Stimulated activated CD4-positive, alpha-beta T cell treated with anti-CD3 and anti-CD28 coated beads, TNF-alpha, amount 100 ng/mL, for 1 hour (primary cell): ENCODE data around the gene FGF8.

Source experiments
- DNase-seq, 3 donors: peaks; one replicate each; pipeline ENCODE4 v3.0.0-alpha.2; 2020; ENCODE audit warnings: low read depth in 3 of 3, low spot score in 1 of 3

FGF8 gene

GRCh38 chr10:101782811-101783735 lies 7.2 kb upstream of the FGF8 start, which contains the start of gene NPM3:
Gene NPM3, minus strand, starts transcription at chr10:101783446. Its CDS starts 56 bp downstream, at chr10:101783390.
- DNase-seq: peak; percentile 42 to 79 (median 52)

GRCh38 chr10:101781984-101782810 lies 6.3 kb upstream of the FGF8 start:
- DNase-seq: no peak

GRCh38 chr10:101781655-101781983 lies 5.7 kb upstream of the FGF8 start:
- DNase-seq: no peak

- peak; percentile 28 to 63 (median 31) for DNase-seq
Observed at GRCh38 chr10:101780818-101781654, 5.1 kb upstream of the FGF8 start.

DNA sequence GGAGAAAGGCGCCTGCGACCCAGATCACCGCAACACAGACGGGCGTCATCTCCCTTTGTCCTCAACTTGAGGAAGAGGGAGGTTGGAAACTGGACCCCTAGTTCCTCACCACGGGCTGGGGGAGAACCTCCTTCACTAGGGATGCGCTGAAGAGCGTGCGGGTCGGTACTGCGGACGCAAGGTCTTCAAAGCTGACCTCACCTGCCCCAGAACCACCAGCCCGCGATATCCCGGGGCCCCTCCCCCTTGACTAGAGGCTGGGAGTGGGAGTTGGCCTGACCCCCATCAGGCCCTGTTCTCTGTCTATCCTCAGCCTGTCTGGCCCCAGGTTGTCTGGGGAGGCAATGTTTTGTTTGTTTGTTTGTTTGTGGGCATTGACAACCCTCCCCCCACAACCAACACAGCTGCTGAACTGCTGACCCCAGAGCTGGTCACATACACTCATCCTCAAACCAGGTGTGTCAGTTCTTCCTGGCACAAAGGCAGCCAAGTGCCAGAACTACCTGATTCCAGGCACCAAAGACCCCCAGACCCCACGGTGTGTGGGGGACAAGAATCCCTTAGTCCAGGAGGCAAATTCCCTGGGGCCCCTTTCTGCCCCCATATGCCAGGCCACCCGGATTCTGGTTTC lies 4.4 kb upstream of the FGF8 start:
- no peak for DNase-seq

DNA sequence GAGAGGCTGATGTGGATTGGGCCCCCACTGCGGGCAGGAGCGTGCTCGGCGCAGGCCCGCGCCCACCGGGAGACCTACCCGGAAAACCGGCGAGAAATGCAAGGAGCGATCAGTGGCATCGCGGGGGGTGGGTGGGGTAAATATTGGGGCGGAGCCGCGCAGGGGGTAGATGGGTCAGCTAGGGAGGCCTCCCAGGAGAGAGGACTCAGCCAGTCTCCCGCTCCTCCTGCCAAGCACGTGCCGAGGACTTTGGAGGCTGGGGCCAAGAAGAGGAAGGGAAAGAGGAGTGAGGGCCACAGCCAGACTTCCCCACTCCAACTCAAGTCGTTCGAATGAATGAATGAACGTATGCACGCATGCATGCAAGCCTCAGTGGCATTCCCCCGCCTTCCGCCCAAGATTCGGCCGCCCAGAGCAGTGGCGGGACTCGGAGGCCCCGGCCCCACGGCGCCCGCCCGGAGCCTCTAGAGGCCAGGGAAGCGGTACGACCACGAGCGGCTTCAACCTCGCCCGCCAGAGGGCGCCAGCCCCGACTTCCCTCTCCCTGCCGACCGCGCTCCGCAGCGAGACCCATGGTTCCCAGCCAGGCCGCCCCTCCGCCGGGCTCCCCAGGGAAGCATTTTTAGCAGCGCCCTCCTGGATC lies 3.8 kb upstream of the FGF8 start:
- DNase-seq: peak; percentile 47 to 86 (median 63)

DNA sequence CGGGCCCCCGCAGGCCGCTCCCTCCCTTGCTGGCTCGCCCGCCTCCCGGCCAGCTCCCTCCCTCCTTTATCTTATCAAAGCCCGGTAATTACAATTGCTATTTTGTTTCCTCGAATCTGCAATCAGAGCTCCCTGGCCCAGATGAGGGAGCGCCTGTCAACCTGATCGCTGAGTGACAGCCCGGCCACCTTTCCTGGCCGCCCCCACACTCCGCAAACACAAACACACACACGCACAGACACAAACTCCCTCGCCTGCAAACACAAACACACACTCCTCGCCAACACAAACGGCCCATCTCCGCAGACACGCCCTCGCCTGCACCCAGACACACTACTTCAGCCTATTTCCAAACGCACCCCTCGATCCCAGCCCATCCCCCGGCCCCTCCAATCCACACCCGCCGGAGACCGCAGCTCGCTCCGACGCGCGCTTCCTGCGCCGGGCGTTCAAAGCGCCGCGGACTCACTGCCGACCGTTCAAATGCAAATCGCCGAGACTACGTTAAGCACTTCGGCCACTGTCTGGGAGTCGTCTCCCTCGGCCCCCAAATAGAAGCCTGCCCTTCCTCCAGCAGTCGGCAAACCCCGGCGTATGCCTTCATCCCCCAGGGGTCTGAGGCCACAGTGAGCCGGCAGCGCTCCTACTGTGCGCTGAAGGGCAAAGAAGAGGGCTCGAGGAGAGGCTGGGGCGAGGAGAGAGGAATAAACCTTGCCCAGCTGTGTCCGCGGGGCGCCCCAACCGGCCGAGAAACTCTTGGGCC lies 3.0 kb upstream of the FGF8 start:
- DNase-seq: no peak

DNA sequence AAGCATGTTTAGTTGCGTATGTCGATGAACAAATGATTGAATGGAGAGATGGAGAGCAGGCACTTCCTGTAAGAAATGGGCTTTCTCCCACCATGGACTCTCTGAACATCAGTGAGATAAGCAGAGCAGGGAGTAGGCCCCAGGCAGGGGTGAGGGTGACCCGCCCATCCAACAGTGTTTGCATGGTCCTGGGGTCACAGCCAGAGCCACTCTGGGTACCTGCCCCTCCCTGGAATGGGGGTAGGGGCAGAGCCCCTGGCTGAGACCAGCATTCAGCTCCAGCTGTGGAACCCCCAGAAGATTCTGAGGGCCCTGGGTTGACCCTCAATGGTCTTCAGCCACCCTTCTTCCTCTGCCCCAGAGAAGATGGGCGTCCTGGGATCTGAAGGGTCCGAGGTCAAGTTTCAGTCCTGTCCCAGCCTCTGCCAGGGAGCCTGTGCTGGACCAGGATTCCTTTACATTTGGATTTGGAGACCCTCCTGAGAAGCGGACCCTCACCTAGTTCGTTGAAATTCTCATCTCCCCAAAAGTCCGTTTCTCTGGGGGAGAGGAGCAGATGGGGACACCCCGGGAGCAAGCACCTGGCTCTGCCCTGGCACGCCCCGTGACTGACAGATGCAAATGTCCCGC lies 2.4 kb upstream of the FGF8 start:
- no peak for DNase-seq

GRCh38 chr10:101777619-101778145 lies 1.8 kb upstream of the FGF8 start:
- no peak for DNase-seq

GRCh38 chr10:101776161-101776817 lies 375 bp upstream of the FGF8 start:
- DNase-seq: no peak

- no peak for DNase-seq
Observed at GRCh38 chr10:101774589-101775272, 1.2 kb downstream of the FGF8 start.

GRCh38 chr10:101773923-101774588 lies 1.9 kb downstream of the FGF8 start:
- no peak for DNase-seq

DNA sequence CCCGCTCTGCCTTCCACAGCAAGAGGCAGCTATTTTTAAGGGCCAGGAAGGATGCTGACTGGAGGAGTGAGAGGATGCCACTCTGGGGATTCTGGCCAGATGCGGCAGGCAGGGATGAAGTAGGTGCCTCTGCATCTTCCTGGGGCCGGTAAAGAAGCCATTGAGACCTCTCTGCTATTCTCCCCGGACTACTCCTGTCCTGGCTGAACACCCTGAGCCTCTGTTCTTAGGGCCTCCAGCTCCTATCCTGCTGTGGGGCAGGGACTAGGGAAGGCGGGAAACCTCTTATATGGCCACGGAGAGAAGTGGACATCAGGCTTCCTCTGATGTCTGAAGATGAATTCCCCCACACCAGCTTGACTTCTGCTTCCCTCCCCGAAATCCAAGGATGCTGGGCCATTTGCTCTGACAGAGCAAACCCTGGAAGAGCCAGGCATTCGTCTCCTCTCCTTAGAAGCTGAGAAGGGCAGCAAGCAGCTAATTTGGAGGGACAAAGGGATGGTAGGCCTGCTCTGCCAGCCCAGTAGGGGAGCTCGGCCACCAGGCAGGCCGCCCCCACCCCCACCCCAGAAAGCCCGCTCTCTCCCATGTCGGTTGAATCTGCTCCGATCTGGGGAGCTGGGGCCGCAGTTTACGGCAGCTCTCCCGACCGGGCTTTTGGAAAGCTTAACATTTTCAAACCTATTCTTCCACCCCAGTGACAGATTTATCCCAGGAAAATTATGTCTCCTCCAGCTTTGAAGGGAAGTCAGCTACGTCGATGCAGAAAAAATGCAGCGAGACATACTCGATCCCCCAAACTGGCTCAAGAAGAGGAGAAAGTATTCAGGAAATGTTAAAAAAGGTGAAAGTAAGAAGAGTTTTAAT lies 2.8 kb downstream of the FGF8 start:
- no peak for DNase-seq

GRCh38 chr10:101772017-101772894 lies 3.7 kb downstream of the FGF8 start:
- no peak for DNase-seq

GRCh38 chr10:101771380-101771779 lies 4.5 kb downstream of the FGF8 start:
- DNase-seq: no peak
